Calu3 (cell line): ENCODE results near the gene CCDC152. TPM values are rescaled to one million over a fixed set of nuclear protein-coding genes. Genes with fewer than 3 reads are reported as not detected.

ENCODE experiments used
- BruUV-seq: library from RNA; stranded (reverse); fragments of 400-500 nt; replicated peaks from 2 replicates; lab custom pipeline; 2021; lab: Mats Ljungman, UMichigan
- CTCF ChIA-PET: fragments of 300-600 bp; sonication (Branson Sonifier 250); formaldehyde crosslinking; loops from one replicate; lab custom pipeline; 2022; ENCODE audit warnings: antibody characterized with exemption; lab: Charles Lee
- DNase-seq: peaks from one replicate; pipeline ENCODE4 v3.0.0; 2022
- H3K27ac Mint-ChIP-seq: one replicate; pipeline ENCODE4 v1.8.0; 2022; ENCODE audit warnings: mixed read lengths; ENCODE audit not compliant: unreplicated experiment
- H3K27me3 Mint-ChIP-seq: one replicate; pipeline ENCODE4 v1.8.0; 2022; ENCODE audit warnings: mixed read lengths; ENCODE audit not compliant: unreplicated experiment
- H3K36me3 Mint-ChIP-seq: one replicate; pipeline ENCODE4 v1.8.0; 2022; ENCODE audit warnings: mild to moderate bottlenecking, moderate library complexity, mixed read lengths; ENCODE audit not compliant: insufficient read depth, unreplicated experiment
- H3K4me1 Mint-ChIP-seq: one replicate; pipeline ENCODE4 v1.8.0; 2022; ENCODE audit warnings: mild to moderate bottlenecking, low read depth, mixed read lengths; ENCODE audit not compliant: unreplicated experiment
- H3K4me3 Mint-ChIP-seq: one replicate; pipeline ENCODE4 v1.8.0; 2022; ENCODE audit warnings: mild to moderate bottlenecking, low read depth, moderate library complexity, mixed read lengths; ENCODE audit not compliant: unreplicated experiment
- H3K9me3 Mint-ChIP-seq: one replicate; pipeline ENCODE4 v1.8.0; 2022; ENCODE audit warnings: low read depth, mixed read lengths; ENCODE audit not compliant: unreplicated experiment
- intact Hi-C: fragments of 100-400 bp; cut with micrococcal nuclease; formaldehyde crosslinking; loops from one replicate; pipeline ENCODE4 v1.10.0; 2022; ENCODE audit not compliant: unreplicated experiment
- total RNA-seq: library from RNA; stranded (reverse); gene quantifications from 2 replicates; pipeline ENCODE4 v1.2.3, GENCODE V29; 2022
- TF ChIP-seq, protein P1 (sequence below): fragments of 200-600 bp; IDR thresholded peaks from one replicate; pipeline ENCODE4 v1.8.0; 2022; ENCODE audit warnings: antibody characterized with exemption; ENCODE audit not compliant: unreplicated experiment

CCDC152 gene
- total RNA-seq, 1 experiment from 2014 or later: 16.3 TPM

GRCh38 chr5:42767491-42768105 lies 11.0 kb downstream of the CCDC152 start:
- peaks cover 10% of the 10 kb centered on the region for H3K4me1 Mint-ChIP-seq
- CTCF ChIA-PET: interaction anchor here (0.9 to 1.5 kb wide), 5 partner anchors 11 to 911 kb away, joined by 3 to 6 read pairs (median 4); partner anchors contain the start of genes CCDC152 and GHR
- TF ChIP-seq, protein P1, sequence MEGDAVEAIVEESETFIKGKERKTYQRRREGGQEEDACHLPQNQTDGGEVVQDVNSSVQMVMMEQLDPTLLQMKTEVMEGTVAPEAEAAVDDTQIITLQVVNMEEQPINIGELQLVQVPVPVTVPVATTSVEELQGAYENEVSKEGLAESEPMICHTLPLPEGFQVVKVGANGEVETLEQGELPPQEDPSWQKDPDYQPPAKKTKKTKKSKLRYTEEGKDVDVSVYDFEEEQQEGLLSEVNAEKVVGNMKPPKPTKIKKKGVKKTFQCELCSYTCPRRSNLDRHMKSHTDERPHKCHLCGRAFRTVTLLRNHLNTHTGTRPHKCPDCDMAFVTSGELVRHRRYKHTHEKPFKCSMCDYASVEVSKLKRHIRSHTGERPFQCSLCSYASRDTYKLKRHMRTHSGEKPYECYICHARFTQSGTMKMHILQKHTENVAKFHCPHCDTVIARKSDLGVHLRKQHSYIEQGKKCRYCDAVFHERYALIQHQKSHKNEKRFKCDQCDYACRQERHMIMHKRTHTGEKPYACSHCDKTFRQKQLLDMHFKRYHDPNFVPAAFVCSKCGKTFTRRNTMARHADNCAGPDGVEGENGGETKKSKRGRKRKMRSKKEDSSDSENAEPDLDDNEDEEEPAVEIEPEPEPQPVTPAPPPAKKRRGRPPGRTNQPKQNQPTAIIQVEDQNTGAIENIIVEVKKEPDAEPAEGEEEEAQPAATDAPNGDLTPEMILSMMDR: peak; percentile 39
- no peak for DNase-seq
- BruUV-seq: no TSS peak
- no peak overlapping the region for H3K27ac Mint-ChIP-seq
- intact Hi-C loops: loop anchor here (1.0 to 10.0 kb wide), 7 partner anchors 122 to 905 kb away; partner anchors contain the start of gene GHR
- no peaks in the 10 kb centered on the region for H3K27me3 Mint-ChIP-seq
- H3K9me3 Mint-ChIP-seq: peaks cover 5% of the 10 kb centered on the region
- H3K4me3 Mint-ChIP-seq: no peak overlapping the region
- H3K36me3 Mint-ChIP-seq: peaks cover 4% of the 10 kb centered on the region

GRCh38 chr5:42768106-42768504 lies 11.5 kb downstream of the CCDC152 start:
- BruUV-seq: no TSS peak
- Mint-ChIP-seq H3K9me3 (peaks cover 5% of the 10 kb centered on the region), H3K27me3 (no peaks in the 10 kb centered on the region), H3K4me3 (no peak overlapping the region), H3K4me1 (peaks cover 15% of the 10 kb centered on the region), H3K27ac (no peak overlapping the region), H3K36me3 (peaks cover 4% of the 10 kb centered on the region)
- DNase-seq: no peak
- CTCF ChIA-PET: interaction anchor here (1.1 to 1.5 kb wide), 3 partner anchors 12 to 711 kb away, joined by 3 to 6 read pairs (median 4); partner anchors contain the start of gene CCDC152
- intact Hi-C loops: loop anchor here (5.0 to 10.0 kb wide), 5 partner anchors 181 to 906 kb away; partner anchors contain the start of gene GHR
- TF ChIP-seq, protein P1: no peak

- intact Hi-C loops: no loop called here
- BruUV-seq: no TSS peak
- peaks cover 16% of the 10 kb centered on the region for H3K4me1 Mint-ChIP-seq
These were observed 13.4 kb downstream of the CCDC152 start for GRCh38 chr5:42770003-42770402.

GRCh38 chr5:42772265-42772993 lies 15.8 kb downstream of the CCDC152 start:
- TF ChIP-seq, protein P1: no peak
- CTCF ChIA-PET: interaction anchor here (0.6 to 1.3 kb wide), 8 partner anchors 9 to 715 kb away, joined by 3 to 7 read pairs (median 4); partner anchors contain the start of genes CCDC152 and SELENOP
- no peak overlapping the region for H3K27ac Mint-ChIP-seq
- peaks cover 16% of the 10 kb centered on the region for H3K4me1 Mint-ChIP-seq
- intact Hi-C loops: no loop called here
- no peaks in the 10 kb centered on the region for H3K36me3 Mint-ChIP-seq
- no TSS peak for BruUV-seq
- peaks cover 3% of the 10 kb centered on the region for H3K9me3 Mint-ChIP-seq
- no peaks in the 10 kb centered on the region for H3K27me3 Mint-ChIP-seq
- H3K4me3 Mint-ChIP-seq: peak overlapping the region; percentile 50
- DNase-seq: peak; percentile 37

More at GRCh38 chr5:42770003-42770402, 13.4 kb downstream of the CCDC152 start:
- Mint-ChIP-seq H3K9me3 (peaks cover 3% of the 10 kb centered on the region), H3K27ac (no peak overlapping the region), H3K27me3 (no peaks in the 10 kb centered on the region), H3K4me3 (no peak overlapping the region), H3K36me3 (no peaks in the 10 kb centered on the region)
- TF ChIP-seq, protein P1: no peak
- CTCF ChIA-PET: interaction anchor here (0.7 kb wide), 1 partner anchor 1231 kb away, joined by 3 read pairs; no protein-coding TSS in a partner anchor
- no peak for DNase-seq
